ENCODE measurements around the gene NYAP1. TPM values are rescaled to one million over a fixed set of nuclear protein-coding genes. Genes with fewer than 3 reads are reported as not detected.
"Not testable (repeated sequence)": the region's sequence is repeated elsewhere in the genome, so short reads cannot be mapped to it uniquely, and the experiment has no call there.

The NYAP1 gene
- total and polyA plus RNA-seq, 2 of the 8 experiments (the other 6 are each of a cell fraction or from before 2014, with no cell fraction given): 1.9 to 4.6 TPM

DNA sequence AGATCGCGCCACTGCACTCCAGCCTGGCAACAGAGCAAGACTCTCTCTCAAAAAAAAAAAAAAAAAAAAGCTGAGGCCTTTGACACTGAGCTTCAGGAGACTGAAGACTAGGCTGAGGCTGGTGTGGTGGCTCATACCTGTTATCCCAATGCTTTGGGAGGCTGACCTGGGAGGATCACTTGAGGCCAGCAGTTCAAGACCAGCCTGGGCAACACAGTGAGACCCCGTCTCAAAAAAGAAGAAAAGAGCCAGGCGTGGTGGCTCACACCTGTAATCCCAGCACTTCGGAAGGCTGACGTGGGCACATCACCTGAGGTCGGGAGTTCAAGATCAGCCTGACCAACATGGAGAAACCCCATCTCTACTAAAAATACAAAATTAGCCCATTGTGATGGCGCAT lies 36.4 kb upstream of the NYAP1 start:
- H3K4me1 ChIP-seq (replicated peaks in 1 of 4; ENCODE audit: control insufficient read depth in 3 of 4, insufficient read depth in 4 of 4, low read length in 3 of 4); H4K91ac ChIP-seq (replicated peaks; ENCODE audit: insufficient read length, low read length); H2BK5ac ChIP-seq (ENCODE audit: low read depth, low read length); H3K27me3 ChIP-seq (replicated peaks in 1 of 4; ENCODE audit: control insufficient read depth in 3 of 4, extremely low read depth in 1 of 4, insufficient read depth in 3 of 4, low read length in 3 of 4); H2AFZ ChIP-seq (ENCODE audit: low read length); H3K27ac ChIP-seq (ENCODE audit: low read depth, low read length); H3K14ac ChIP-seq (ENCODE audit: insufficient read length); H3K18ac ChIP-seq (ENCODE audit: extremely low read depth, low read length); H3K56ac ChIP-seq (replicated peaks; ENCODE audit: insufficient read length, low read depth, low read length); FAIRE-seq; H3K36me3 ChIP-seq (ENCODE audit: control insufficient read depth in 2 of 4, insufficient read depth in 4 of 4, low read length in 3 of 4); H2BK15ac ChIP-seq (ENCODE audit: low read length); H3K4me2 ChIP-seq (ENCODE audit: insufficient read depth in 1 of 2, low read depth in 2 of 2, low read length in 2 of 2); H2AK5ac ChIP-seq (ENCODE audit: low read depth, low read length); H3K79me2 ChIP-seq (ENCODE audit: control insufficient read depth in 1 of 2, insufficient read depth in 2 of 2, low read length in 2 of 2); H4K8ac ChIP-seq (ENCODE audit: extremely low read depth, insufficient read depth, low read length); H3K23ac ChIP-seq (ENCODE audit: insufficient read length); H2BK120ac ChIP-seq (replicated peaks; ENCODE audit: low read depth, low read length); H3K9ac ChIP-seq (replicated peaks in 1 of 4; ENCODE audit: extremely low read depth in 1 of 4, low read depth in 3 of 4, low read length in 3 of 4); H3K23me2 ChIP-seq (ENCODE audit: low read depth, low read length); DNase-seq (ENCODE audit: low read depth in 1 of 2, low spot score in 2 of 2); H3K9me3 ChIP-seq (ENCODE audit: insufficient read depth in 2 of 2, low read depth in 1 of 2, low read length in 1 of 2); H2BK20ac ChIP-seq (ENCODE audit: low read length); H3K4ac ChIP-seq (replicated peaks; ENCODE audit: insufficient read length, low read depth, low read length); H4K20me1 ChIP-seq (replicated peaks in 1 of 2; ENCODE audit: control insufficient read depth in 1 of 2, insufficient read depth in 2 of 2, low read length in 2 of 2); H4K5ac ChIP-seq (ENCODE audit: insufficient read length, low read depth, low read length); H2BK12ac ChIP-seq (ENCODE audit: low read depth, low read length); H3K4me3 ChIP-seq (ENCODE audit: extremely low read depth in 1 of 4, insufficient read depth in 2 of 4, low read depth in 3 of 4, low read length in 4 of 4); H3K79me1 ChIP-seq (ENCODE audit: low read depth, low read length): not testable (repeated sequence)
- 89% methylated on average over 6 of the region's 8 CpGs; no CpG with 5 or more reads in 1 of the 2 experiments for WGBS, 2 experiments (ENCODE audit: extremely low coverage in 1 of 2, insufficient coverage in 1 of 2, insufficient read length in 1 of 2, insufficient replicate concordance in 2 of 2, low coverage in 1 of 2, low lambda C conversion rate in 2 of 2, missing lambda C conversion rate in 1 of 2)
- POLR2A ChIA-PET (ENCODE audit: partially characterized antibody): interaction anchor here (5.2 to 6.2 kb wide), 2 partner anchors 11 to 19 kb away, joined by 39 to 62 read pairs; partner anchors contain the start of genes MEPCE, PPP1R35 and ZCWPW1
- CTCF ChIA-PET (ENCODE audit: partially characterized antibody): interaction anchor here (1.1 to 5.0 kb wide), 5 partner anchors 8 to 33 kb away, joined by 3 to 53 read pairs (median 4); no protein-coding TSS in a partner anchor

All from H1 (cell line).